Bronchial epithelial cell (primary cell): ENCODE data around the gene ZNF48. TPM values are rescaled to one million over a fixed set of nuclear protein-coding genes. Genes with fewer than 3 reads are reported as not detected.

Source experiments
- DNase-seq: peaks from one replicate; pipeline ENCODE4 v3.0.0-alpha.2; 2010; ENCODE audit warnings: low read depth
- FAIRE-seq: peaks from 2 replicates; lab custom pipeline; 2011; peaks lifted over from hg19 to GRCh38; lab: Jason Lieb, UNC
- H3K27me3 ChIP-seq: 2 replicates; pipeline ENCODE4 v1.5.1; 2011; ENCODE audit warnings: low read length; ENCODE audit not compliant: control insufficient read depth, insufficient read depth
- H3K36me3 ChIP-seq: 2 replicates; pipeline ENCODE4 v1.5.1; 2011; ENCODE audit warnings: low read length; ENCODE audit not compliant: control insufficient read depth, insufficient read depth
- H3K4me3 ChIP-seq: 2 replicates; pipeline ENCODE4 v1.5.1; 2011; ENCODE audit warnings: mild to moderate bottlenecking, low read depth, low read length, control low read depth
- CTCF ChIP-seq: IDR thresholded peaks from 2 replicates; pipeline ENCODE4 v1.5.1; 2011; ENCODE audit warnings: mild to moderate bottlenecking, moderate library complexity, low read length, control low read depth, inconsistent platforms; ENCODE audit not compliant: insufficient read depth, severe bottlenecking
- total RNA-seq: library from RNA; depleted of rRNA; stranded (reverse); fragments of >200 nt; gene quantifications from 2 replicates; pipeline ENCODE4 v1.2.1, GENCODE V29; 2014

Gene ZNF48
- total RNA-seq, 1 donor from 2014 or later, result 12.9 TPM

DNA sequence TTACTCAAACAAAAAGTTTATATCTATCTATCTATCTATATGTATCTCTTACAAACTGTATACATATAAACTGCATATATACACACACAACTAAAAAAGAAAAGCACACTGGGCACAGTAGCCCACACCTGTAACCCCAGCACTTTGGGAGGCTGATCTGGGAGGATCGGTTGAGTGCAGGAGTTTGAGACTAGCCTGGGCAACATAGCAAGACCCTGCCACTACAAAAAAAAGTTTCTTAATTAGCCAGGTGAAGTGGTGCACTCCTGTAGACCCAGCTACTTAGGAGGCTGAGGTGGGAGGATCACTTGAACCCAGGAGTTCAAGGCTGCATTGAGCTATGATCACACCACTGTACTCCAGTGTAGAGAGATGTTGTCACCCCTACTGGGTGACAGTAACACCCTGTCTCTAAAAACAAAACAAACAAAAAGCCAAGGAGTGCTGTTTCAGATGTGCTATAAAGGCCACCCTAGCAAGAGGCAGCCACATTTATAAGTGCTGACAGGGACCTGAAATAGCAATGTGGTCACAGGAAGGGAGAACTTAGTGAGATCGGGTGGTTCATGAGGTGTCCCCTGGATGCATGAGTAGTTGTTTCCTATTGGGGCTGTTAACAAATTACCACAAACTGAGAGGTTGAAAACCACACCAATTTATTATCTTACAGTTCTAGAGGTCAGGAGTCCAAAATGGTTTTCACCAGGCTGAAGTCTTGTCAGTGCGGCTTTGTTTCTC is 44.9 kb upstream of the ZNF48 start:
- no peak overlapping the region for H3K4me3 ChIP-seq
- no peak for FAIRE-seq
- no peak for TF ChIP-seq CTCF
- H3K36me3 ChIP-seq, result peaks cover 18% of the 10 kb centered on the region
- H3K27me3 ChIP-seq, result no peaks in the 10 kb centered on the region
- no peak for DNase-seq

DNA sequence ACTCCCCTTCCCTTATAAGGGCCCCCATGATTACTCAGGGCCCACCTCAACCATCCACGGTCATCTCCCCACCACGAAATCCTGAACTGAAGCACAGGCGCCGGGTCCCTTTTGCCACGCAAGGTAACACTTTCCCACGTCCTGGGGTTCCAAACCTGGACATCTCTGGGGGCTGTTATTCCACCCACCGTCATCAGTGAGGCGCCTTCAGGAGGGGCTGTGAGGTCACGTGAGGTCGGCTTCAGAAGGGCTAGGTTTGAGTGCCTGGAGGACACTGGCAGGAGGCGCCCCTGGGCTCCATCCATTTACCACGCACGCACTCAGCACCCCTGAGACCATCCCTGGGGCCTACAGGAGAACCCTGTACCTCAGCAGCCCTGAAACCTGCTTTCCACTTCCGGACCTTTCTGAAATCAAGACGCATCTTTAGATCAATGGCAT is 44.2 kb upstream of the ZNF48 start:
- H3K36me3 ChIP-seq, result peaks cover 18% of the 10 kb centered on the region
- TF ChIP-seq CTCF, result no peak
- no peak for FAIRE-seq
- H3K27me3 ChIP-seq, result no peaks in the 10 kb centered on the region
- no peak overlapping the region for H3K4me3 ChIP-seq
- no peak for DNase-seq

GRCh38 chr16:30351586-30352419 is 43.4 kb upstream of the ZNF48 start:
- no peak for FAIRE-seq
- no peak for TF ChIP-seq CTCF
- Histone ChIP-seq H3K4me3 (no peak overlapping the region), H3K36me3 (peaks cover 18% of the 10 kb centered on the region), H3K27me3 (no peaks in the 10 kb centered on the region)
- peak; percentile 38 for DNase-seq

DNA sequence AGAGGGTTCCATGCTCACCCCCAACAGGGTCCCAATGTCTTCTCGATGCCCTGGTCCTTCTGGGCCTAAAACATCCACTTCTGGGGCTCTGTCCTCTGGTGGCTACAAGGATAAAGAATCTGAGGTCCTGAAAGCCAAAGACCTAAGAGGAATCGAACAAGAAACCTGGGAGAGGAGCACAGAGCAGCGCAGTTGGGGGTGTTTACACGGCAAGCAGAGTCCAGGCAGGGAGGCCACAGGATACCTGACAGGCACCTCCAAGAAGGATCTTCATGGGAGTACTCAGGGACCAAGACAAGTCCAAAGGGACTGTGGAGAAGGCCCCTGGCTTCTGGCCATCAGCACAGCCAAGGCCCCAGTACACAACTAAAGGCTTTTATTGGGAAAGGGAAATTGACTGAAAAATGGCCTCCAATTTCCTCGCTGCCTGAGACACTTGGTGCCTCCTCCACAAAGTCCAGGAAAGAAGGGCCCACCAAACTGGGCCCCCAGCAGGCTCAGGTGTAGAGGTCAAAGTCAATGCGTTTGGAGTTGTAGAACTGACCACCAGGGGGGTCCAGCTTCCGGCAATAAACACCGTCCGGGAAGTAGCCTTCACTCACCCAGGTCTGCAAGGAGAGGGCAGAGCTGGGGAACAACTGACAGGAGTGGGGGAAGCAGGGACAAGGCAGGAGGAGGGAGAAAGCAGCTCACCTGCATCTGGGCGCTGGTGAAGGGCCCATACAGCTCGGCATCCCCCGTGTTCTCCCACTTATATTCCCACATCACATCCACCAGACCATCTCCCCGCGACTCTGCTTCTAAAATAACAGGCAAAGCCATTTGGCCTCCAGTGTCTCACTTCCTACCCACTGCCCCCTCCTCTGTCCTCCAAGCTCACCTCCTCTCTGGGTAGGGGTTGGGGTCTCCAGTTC is 42.5 kb upstream of the ZNF48 start:
- H3K27me3 ChIP-seq, result no peaks in the 10 kb centered on the region
- FAIRE-seq (no peak), DNase-seq (no peak)
- H3K4me3 ChIP-seq, result no peak overlapping the region
- TF ChIP-seq CTCF, result no peak
- H3K36me3 ChIP-seq, result peaks cover 18% of the 10 kb centered on the region

DNA sequence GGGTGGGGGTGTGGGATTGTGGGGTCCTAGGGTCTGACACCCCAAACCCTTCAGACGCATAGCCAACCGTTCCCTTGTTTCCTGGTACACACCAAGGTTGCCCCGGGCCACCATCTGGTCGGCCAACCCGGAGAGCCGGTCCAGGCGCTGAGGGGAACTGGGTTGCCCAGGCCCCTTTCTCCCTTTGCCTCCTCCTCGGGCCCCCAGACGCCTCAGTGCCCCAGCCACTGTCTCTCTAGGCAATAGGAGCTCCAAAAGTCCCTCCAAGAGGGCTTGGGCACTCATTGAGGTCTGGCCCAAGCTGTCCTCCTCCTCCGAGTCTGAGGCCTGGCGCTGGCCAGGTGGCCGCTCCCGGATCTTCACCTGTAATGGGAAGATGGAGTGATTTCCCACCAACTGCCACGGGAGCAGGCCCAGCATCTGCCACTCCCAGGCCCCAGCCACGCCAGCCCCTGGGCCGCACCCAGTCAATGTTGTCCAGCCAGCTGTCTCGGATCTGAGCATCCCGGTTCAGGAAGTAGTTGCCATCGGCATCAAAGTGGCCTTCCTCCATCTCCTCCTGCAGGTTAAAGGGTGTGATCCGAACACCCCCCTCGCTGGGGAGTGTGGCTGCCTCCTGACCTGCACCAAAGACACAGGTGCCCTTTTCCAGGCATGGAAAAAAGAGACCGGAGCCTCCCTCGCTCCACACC is 41.6 kb upstream of the ZNF48 start:
- no peak for FAIRE-seq
- no peak for TF ChIP-seq CTCF
- peaks cover 20% of the 10 kb centered on the region for H3K36me3 ChIP-seq
- H3K27me3 ChIP-seq, result no peaks in the 10 kb centered on the region
- no peak overlapping the region for H3K4me3 ChIP-seq
- no peak for DNase-seq
